PFSK-1 (cell line): Measurements from ENCODE around the gene PKDCC.

Source experiments
- FOXP2 ChIP-seq: optimal IDR thresholded peaks from 2 replicates; pipeline ENCODE3; 2011; ENCODE audit warnings: borderline replicate concordance, control low read depth, inconsistent platforms; ENCODE audit not compliant: insufficient read depth; ENCODE audit errors: extremely low read length, extremely low read depth
- POLR2AphosphoS5 ChIP-seq: IDR thresholded peaks from 2 replicates; pipeline ENCODE4 v1.6.1; 2012; ENCODE audit warnings: low read depth, mild to moderate bottlenecking, control low read depth, low read length, moderate library complexity
- SIN3A ChIP-seq: IDR thresholded peaks from 2 replicates; pipeline ENCODE4 v1.6.1; 2012; ENCODE audit warnings: mild to moderate bottlenecking, low read length, moderate library complexity, borderline replicate concordance; ENCODE audit not compliant: insufficient read depth
- TAF1 ChIP-seq: IDR thresholded peaks from 2 replicates; pipeline ENCODE4 v1.6.1; 2012; ENCODE audit warnings: low read length, control low read depth, borderline replicate concordance; ENCODE audit not compliant: insufficient read depth
- TF ChIP-seq, protein P1 (sequence below), 2 experiments: IDR thresholded peaks; 2 replicates each; pipeline versions ENCODE4 v1.6.1 to v1.8.0; 2011 to 2012; ENCODE audit warnings: low read depth in 2 of 2, low read length in 2 of 2, control low read depth in 1 of 2, inconsistent platforms in 1 of 2, mild to moderate bottlenecking in 1 of 2, moderate library complexity in 1 of 2; ENCODE audit not compliant: insufficient read depth in 1 of 2

Gene PKDCC

DNA sequence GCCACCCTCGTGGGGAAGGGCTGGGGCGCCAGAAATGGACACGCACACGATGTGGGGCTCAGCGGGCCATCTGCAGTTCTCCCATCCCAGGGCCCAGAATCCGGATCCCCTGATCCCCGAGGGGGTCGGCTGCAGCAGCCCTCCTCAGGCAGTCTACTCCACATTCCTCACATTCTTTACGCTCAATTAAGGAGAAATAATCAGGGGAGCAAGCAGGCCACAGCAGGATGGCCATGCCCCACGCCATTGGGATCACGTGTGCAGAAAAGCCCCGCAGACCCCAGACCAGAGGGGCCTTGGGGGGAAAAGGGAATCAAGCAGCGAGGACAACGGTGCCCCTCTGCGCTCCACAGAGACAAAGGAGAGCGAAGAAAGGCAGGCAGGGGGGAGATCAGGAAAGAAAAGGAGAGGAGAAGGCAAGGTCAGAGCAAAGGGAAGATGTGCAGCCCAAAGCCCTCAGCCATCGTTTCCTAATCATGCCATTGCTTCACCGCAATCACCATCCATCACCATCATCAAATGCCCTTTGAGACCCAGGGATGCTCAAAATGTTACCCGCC lies 17.5 kb upstream of the PKDCC start:
- TF ChIP-seq, protein P1, sequence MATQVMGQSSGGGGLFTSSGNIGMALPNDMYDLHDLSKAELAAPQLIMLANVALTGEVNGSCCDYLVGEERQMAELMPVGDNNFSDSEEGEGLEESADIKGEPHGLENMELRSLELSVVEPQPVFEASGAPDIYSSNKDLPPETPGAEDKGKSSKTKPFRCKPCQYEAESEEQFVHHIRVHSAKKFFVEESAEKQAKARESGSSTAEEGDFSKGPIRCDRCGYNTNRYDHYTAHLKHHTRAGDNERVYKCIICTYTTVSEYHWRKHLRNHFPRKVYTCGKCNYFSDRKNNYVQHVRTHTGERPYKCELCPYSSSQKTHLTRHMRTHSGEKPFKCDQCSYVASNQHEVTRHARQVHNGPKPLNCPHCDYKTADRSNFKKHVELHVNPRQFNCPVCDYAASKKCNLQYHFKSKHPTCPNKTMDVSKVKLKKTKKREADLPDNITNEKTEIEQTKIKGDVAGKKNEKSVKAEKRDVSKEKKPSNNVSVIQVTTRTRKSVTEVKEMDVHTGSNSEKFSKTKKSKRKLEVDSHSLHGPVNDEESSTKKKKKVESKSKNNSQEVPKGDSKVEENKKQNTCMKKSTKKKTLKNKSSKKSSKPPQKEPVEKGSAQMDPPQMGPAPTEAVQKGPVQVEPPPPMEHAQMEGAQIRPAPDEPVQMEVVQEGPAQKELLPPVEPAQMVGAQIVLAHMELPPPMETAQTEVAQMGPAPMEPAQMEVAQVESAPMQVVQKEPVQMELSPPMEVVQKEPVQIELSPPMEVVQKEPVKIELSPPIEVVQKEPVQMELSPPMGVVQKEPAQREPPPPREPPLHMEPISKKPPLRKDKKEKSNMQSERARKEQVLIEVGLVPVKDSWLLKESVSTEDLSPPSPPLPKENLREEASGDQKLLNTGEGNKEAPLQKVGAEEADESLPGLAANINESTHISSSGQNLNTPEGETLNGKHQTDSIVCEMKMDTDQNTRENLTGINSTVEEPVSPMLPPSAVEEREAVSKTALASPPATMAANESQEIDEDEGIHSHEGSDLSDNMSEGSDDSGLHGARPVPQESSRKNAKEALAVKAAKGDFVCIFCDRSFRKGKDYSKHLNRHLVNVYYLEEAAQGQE (IDR thresholded peaks at IDR 0.05; ENCODE audit: insufficient read depth in 1 of 2, low read depth in 2 of 2, low read length in 2 of 2): no peak
- TF ChIP-seq POLR2AphosphoS5 (no peak), FOXP2 (no peak)

- TF ChIP-seq FOXP2 (no peak), POLR2AphosphoS5 (no peak), SIN3A (no peak), TAF1 (no peak)
- TF ChIP-seq, protein P1 (IDR thresholded peaks at IDR 0.05; ENCODE audit: insufficient read depth in 1 of 2, low read depth in 2 of 2, low read length in 2 of 2): no peak
Observed at GRCh38 chr2:42030829-42031228, 17.0 kb upstream of the PKDCC start.

DNA sequence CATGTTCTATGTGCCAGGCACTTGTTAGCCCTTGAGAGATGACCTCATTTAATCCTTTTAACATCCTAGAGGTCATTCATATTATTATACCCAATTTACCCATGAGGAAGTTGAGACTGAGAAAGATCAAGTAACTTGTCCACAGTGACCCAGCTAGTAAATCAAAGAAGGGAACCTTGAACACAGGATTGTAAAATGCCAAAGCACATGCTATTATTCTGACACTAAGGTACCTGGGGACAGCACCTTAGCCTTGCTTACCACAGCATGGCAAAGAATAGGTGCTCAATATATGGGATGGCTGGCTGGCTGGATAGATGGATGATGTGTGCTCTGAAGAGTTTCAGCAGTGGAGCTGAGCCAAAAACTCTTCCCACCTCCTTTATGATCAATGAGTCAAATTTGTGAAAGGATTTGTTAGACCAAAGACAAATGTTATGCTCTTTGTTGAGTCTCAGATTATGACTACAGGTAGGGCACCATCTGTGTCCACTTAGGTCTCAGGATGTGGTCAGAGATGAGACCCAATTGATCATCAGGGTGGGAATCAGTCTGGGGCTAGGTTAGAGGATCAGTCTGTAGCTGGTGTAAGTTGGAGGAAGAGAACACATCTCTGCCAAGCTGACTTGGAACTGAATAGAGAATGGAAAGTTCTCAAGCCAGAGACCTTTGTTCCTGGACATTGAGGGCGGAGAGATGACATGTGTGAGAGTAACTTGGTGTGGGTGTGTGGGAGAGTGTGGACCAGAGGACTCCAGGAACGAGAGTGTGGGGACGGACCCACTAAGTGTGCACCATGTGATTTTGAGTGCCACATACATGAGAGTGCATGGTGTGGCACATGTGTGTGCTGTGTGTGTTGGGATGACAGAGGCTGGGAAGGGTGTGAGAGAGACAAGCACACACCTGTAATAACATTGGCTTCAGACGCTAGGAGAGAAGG lies 16.3 kb upstream of the PKDCC start:
- no peak for TF ChIP-seq FOXP2
- no peak for TF ChIP-seq POLR2AphosphoS5
- no peak for TF ChIP-seq SIN3A
- TF ChIP-seq TAF1: no peak
- TF ChIP-seq, protein P1 (IDR thresholded peaks at IDR 0.05; ENCODE audit: insufficient read depth in 1 of 2, low read depth in 2 of 2, low read length in 2 of 2): no peak

GRCh38 chr2:42032224-42032620 lies 15.6 kb upstream of the PKDCC start:
- no peak for TF ChIP-seq POLR2AphosphoS5

- TF ChIP-seq FOXP2 (no peak), POLR2AphosphoS5 (no peak), SIN3A (no peak), TAF1 (no peak)
- TF ChIP-seq, protein P1 (IDR thresholded peaks at IDR 0.05; ENCODE audit: insufficient read depth in 1 of 2, low read depth in 2 of 2, low read length in 2 of 2): no peak
Observed at GRCh38 chr2:42032745-42033144, 15.1 kb upstream of the PKDCC start.
